CD4-positive, CD25-positive, alpha-beta regulatory T cell (primary cell): ENCODE results near the gene AGTRAP. TPM values are rescaled to one million over a fixed set of nuclear protein-coding genes. Genes with fewer than 3 reads are reported as not detected.
A peak's percentile ranks its signal among the peaks of the same experiment; 100 is the strongest.

Source experiments
- ATAC-seq, 2 donors: fragments of 150-1000 bp; cut with Tn5 transposase; one replicate each; pipeline ENCODE4 v1.10.0; 2021; ENCODE audit warnings: low read depth in 2 of 2, moderate number of reproducible peaks in 2 of 2, moderate library complexity in 1 of 2
- DNase-seq, 3 donors: peaks; one replicate each; pipeline versions ENCODE4 v3.0.0 to v3.0.0-alpha.2; 2012 to 2022; ENCODE audit warnings: mixed read lengths in 1 of 3
- H3K27ac ChIP-seq: one replicate; pipeline ENCODE4 v1.7.0; 2013; ENCODE audit warnings: mild to moderate bottlenecking, low read length; ENCODE audit not compliant: insufficient read depth, poor library complexity, severe bottlenecking
- H3K27me3 ChIP-seq: one replicate; pipeline ENCODE4 v1.7.0; 2013; ENCODE audit warnings: low read length; ENCODE audit not compliant: control insufficient read depth, insufficient read depth
- H3K36me3 ChIP-seq: one replicate; pipeline ENCODE4 v1.7.0; 2013; ENCODE audit warnings: mild to moderate bottlenecking, low read length, moderate library complexity; ENCODE audit not compliant: control insufficient read depth, insufficient read depth
- H3K4me1 ChIP-seq: 2 replicates; pipeline ENCODE4 v1.7.0; 2013; ENCODE audit warnings: mild to moderate bottlenecking, low read length; ENCODE audit not compliant: insufficient read depth, control insufficient read depth, poor library complexity, severe bottlenecking
- H3K4me3 ChIP-seq: one replicate; pipeline ENCODE4 v1.7.0; 2013; ENCODE audit warnings: low read depth, mild to moderate bottlenecking, low read length, moderate library complexity
- H3K9me3 ChIP-seq, 2 experiments: 1 replicate in 1 of 2; 2 replicates in 1 of 2; pipeline ENCODE4 v1.7.0; 2013; ENCODE audit warnings: low read length in 2 of 2, mild to moderate bottlenecking in 1 of 2, moderate library complexity in 1 of 2; ENCODE audit not compliant: control insufficient read depth in 2 of 2
- H3K27ac Mint-ChIP-seq, 3 donors: one replicate each; pipeline ENCODE4 v1.8.0; 2020 to 2022; ENCODE audit warnings: mild to moderate bottlenecking in 3 of 3, mixed read lengths in 3 of 3, moderate library complexity in 2 of 3
- H3K27me3 Mint-ChIP-seq: one replicate; pipeline ENCODE4 v1.8.0; 2022; ENCODE audit warnings: mild to moderate bottlenecking, mixed read lengths
- H3K36me3 Mint-ChIP-seq: one replicate; pipeline ENCODE4 v1.8.0; 2020; ENCODE audit warnings: mixed read lengths
- H3K4me1 Mint-ChIP-seq, 4 donors: one replicate each; pipeline ENCODE4 v1.8.0; 2020 to 2022; ENCODE audit warnings: mixed read lengths in 4 of 4, mild to moderate bottlenecking in 1 of 4
- H3K4me3 Mint-ChIP-seq, 4 donors: one replicate each; pipeline ENCODE4 v1.8.0; 2020 to 2022; ENCODE audit warnings: mild to moderate bottlenecking in 4 of 4, mixed read lengths in 4 of 4, moderate library complexity in 3 of 4
- H3K9me3 Mint-ChIP-seq, 7 donors: one replicate each; pipeline ENCODE4 v1.8.0; 2020 to 2022; ENCODE audit warnings: mixed read lengths in 7 of 7, mild to moderate bottlenecking in 3 of 7, moderate library complexity in 2 of 7
- polyA plus RNA-seq, 4 donors: library from polyadenylated mRNA; unstranded; fragments of 300-500 nt; fragmentation: Illumina TruSeq; gene quantifications; one replicate each; pipeline ENCODE4 v1.2.3, GENCODE V29; 2021
- total RNA-seq: library from RNA; stranded (reverse); gene quantifications from one replicate; pipeline ENCODE4 v1.2.3, GENCODE V29; 2022

Gene AGTRAP
- total and polyA plus RNA-seq, 5 donors from 2014 or later = 25.2 to 113 (median 65.2) TPM

- peaks cover 6 to 65% (median 33%) of the 10 kb centered on the region in 4 donors for H3K4me1 Mint-ChIP-seq
- peaks cover 46% of the 10 kb centered on the region for H3K4me1 ChIP-seq
Observed at GRCh38 chr1:11730429-11730891, 5.5 kb upstream of the AGTRAP start.

DNA sequence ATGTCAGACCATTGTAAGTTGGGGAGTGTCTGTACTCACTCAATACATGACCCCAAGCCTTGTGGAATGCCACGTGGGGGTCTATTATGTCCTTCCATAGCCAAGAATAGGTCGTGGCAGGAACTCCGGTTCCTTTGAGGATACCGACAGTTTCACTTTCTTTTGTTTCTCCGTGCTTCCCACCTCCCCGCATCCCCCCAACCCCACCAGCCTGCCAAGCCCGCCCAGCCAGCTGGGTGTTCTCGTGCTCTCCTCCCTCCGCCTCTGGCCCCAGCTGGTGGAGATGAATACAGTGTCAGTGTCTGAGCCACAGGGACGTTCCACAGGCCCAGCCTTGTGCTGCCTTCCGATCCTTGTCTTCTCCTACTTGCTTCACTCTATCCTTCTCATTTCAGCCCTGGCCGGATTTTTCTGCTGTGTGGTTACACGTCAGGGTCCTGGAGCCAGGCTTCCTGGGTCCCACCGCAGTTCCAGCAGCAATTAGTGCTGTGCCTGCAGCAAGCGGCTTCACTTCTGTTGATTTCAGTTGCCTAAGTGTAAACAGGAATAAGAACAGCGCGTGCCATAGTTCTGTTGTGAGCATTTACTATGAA, 4.1 kb upstream of the AGTRAP start:
- peak overlapping the region; percentile 61 for H3K4me3 ChIP-seq
- no peaks in the 10 kb centered on the region for H3K27me3 Mint-ChIP-seq
- no peaks in the 10 kb centered on the region for H3K36me3 Mint-ChIP-seq
- peak overlapping the region; percentile 64 for H3K27ac ChIP-seq
- peaks cover 50% of the 10 kb centered on the region for H3K4me1 ChIP-seq
- no peaks in the 10 kb centered on the region for H3K9me3 Mint-ChIP-seq
- peak in 1 of 3 donors; percentile 6 for DNase-seq
- H3K27ac Mint-ChIP-seq = peak overlapping the region; percentile 40 to 94 (median 93)
- ATAC-seq = no peak
- no peaks in the 10 kb centered on the region for H3K27me3 ChIP-seq
- peak overlapping the region; percentile 72 to 91 (median 86) for H3K4me3 Mint-ChIP-seq
- H3K36me3 ChIP-seq = no peaks in the 10 kb centered on the region
- no peaks in the 10 kb centered on the region for H3K9me3 ChIP-seq
- H3K4me1 Mint-ChIP-seq = peaks cover 6 to 66% (median 34%) of the 10 kb centered on the region in 4 donors

More at GRCh38 chr1:11730429-11730891, 5.5 kb upstream of the AGTRAP start:
- Mint-ChIP-seq H3K27me3 (no peaks in the 10 kb centered on the region), H3K4me3 (peak overlapping the region; percentile 66 to 91 (median 86)), H3K27ac (peak overlapping the region; percentile 60 to 92 (median 79)), H3K9me3 (no peaks in the 10 kb centered on the region), H3K36me3 (no peaks in the 10 kb centered on the region)
- peak; percentile 16 to 85 (median 61) for DNase-seq
- peak overlapping the region; percentile 70 for H3K4me3 ChIP-seq
- H3K27ac ChIP-seq = peak overlapping the region; percentile 64
- no peaks in the 10 kb centered on the region for H3K27me3 ChIP-seq
- ATAC-seq = peak; percentile 81 to 93
- H3K36me3 ChIP-seq = no peaks in the 10 kb centered on the region
- H3K9me3 ChIP-seq = no peaks in the 10 kb centered on the region

GRCh38 chr1:11733306-11733705, 2.6 kb upstream of the AGTRAP start:
- Mint-ChIP-seq H3K4me1 (peaks cover 10 to 80% (median 45%) of the 10 kb centered on the region in 4 donors), H3K27me3 (no peaks in the 10 kb centered on the region), H3K4me3 (peak overlapping the region in 2 of 4 donors; percentile 56 to 78), H3K9me3 (no peaks in the 10 kb centered on the region), H3K27ac (no peak overlapping the region), H3K36me3 (no peaks in the 10 kb centered on the region)
- ATAC-seq (no peak), DNase-seq (no peak)
- Histone ChIP-seq H3K27ac (no peak overlapping the region), H3K9me3 (no peaks in the 10 kb centered on the region), H3K27me3 (no peaks in the 10 kb centered on the region), H3K4me1 (peaks cover 66% of the 10 kb centered on the region), H3K4me3 (no peak overlapping the region), H3K36me3 (no peaks in the 10 kb centered on the region)

- H3K36me3 Mint-ChIP-seq = no peaks in the 10 kb centered on the region
Observed at GRCh38 chr1:11735531-11735853, 444 bp upstream of the AGTRAP start.

DNA sequence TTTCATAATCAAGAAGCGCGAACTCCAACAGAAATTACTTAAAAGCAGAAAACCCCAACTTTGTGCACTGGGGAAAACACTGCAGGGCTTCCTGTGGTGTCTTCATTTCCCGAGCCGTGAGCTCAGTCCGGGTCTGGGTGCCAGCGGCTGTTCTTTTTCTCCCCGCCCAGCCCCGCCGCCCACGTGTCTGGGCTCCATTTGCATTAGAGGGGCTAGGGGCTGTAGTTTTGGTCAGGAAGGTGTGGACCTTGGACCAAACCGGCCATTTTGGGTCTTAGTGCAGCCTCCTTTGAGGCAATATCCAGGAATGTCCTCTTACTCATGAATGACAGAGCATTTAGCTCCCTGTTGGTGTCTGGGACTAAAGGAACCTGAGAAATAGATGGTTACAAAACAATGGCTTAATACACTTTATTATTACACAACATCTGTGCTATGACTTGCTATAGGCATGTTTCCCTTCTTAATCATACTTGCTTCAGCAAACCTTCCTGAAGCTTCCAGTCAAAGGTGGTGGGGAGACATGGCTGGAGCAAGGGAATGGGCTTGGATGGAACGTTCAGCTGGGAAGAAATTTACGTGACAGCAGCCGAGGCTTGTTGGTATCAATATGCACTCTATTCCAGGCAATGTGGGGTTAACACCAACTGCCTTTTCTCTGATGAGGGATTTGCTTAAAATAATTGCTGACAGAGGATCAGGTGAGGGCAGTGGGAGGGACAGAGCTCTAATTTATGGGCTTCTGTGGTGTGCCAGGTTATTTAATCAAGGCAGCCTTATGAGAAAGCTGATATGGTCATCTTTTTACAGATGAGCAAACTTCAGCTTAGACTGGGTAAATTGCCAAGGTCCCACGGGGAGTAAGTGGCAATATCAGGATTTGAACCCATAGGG, 1.1 kb downstream of the AGTRAP start:
- peak in 2 of 3 donors; percentile 38 to 67 for DNase-seq

More at GRCh38 chr1:11735531-11735853, 444 bp upstream of the AGTRAP start:
- ATAC-seq = no peak
- no peaks in the 10 kb centered on the region for H3K27me3 ChIP-seq
- Mint-ChIP-seq H3K27me3 (no peaks in the 10 kb centered on the region), H3K4me3 (peak overlapping the region; percentile 68 to 98 (median 92)), H3K9me3 (no peaks in the 10 kb centered on the region), H3K4me1 (peaks cover 10 to 82% (median 53%) of the 10 kb centered on the region in 4 donors), H3K27ac (peak overlapping the region in 2 of 3 donors; percentile 11 to 81)
- no peaks in the 10 kb centered on the region for H3K36me3 ChIP-seq
- H3K9me3 ChIP-seq = no peaks in the 10 kb centered on the region
- H3K4me1 ChIP-seq = peaks cover 64% of the 10 kb centered on the region
- peak overlapping the region; percentile 76 for H3K27ac ChIP-seq
- DNase-seq = no peak
- peak overlapping the region; percentile 26 for H3K4me3 ChIP-seq

DNA sequence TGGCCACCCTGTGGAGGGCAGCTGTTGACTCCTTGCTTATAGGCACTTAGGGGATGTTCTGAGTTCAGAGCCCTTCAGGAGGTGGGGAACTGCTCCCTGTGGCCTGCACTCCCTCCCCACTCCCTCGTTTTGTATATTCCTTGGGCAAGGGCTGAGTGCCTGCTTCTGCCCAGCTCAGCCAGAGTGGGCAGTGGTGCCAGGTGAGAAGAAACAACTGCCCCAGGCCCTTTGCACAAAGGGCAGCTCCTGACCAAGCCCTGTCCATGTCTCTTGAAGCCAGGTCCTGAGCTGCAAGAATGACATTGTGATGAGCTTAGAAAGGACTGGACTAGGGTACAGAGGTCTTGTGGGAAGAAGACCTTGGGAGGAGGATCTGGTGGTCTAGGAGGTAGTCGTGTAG, 2.2 kb downstream of the AGTRAP start:
- Histone ChIP-seq H3K4me1 (peaks cover 60% of the 10 kb centered on the region), H3K9me3 (no peaks in the 10 kb centered on the region), H3K4me3 (no peak overlapping the region), H3K36me3 (no peaks in the 10 kb centered on the region), H3K27ac (no peak overlapping the region), H3K27me3 (no peaks in the 10 kb centered on the region)
- no peaks in the 10 kb centered on the region for H3K27me3 Mint-ChIP-seq
- peak overlapping the region in 3 of 4 donors; percentile 68 to 94 (median 90) for H3K4me3 Mint-ChIP-seq
- DNase-seq (no peak), ATAC-seq (no peak)
- peak overlapping the region; percentile 70 to 81 (median 80) for H3K27ac Mint-ChIP-seq
- H3K9me3 Mint-ChIP-seq = no peaks in the 10 kb centered on the region
- H3K4me1 Mint-ChIP-seq = peaks cover 16 to 82% (median 58%) of the 10 kb centered on the region in 4 donors
- H3K36me3 Mint-ChIP-seq = no peaks in the 10 kb centered on the region

More for the DNA sequence above, 1.1 kb downstream of the AGTRAP start:
- Histone ChIP-seq H3K9me3 (no peaks in the 10 kb centered on the region), H3K27me3 (no peaks in the 10 kb centered on the region), H3K27ac (peak overlapping the region; percentile 76), H3K4me1 (peaks cover 64% of the 10 kb centered on the region), H3K36me3 (no peaks in the 10 kb centered on the region), H3K4me3 (peak overlapping the region; percentile 83)
- Mint-ChIP-seq H3K27ac (peak overlapping the region; percentile 45 to 81 (median 49)), H3K9me3 (no peaks in the 10 kb centered on the region), H3K4me3 (peak overlapping the region; percentile 68 to 98 (median 92)), H3K4me1 (peaks cover 11 to 82% (median 55%) of the 10 kb centered on the region in 4 donors), H3K36me3 (no peaks in the 10 kb centered on the region), H3K27me3 (no peaks in the 10 kb centered on the region)
- peak; percentile 46 to 59 for ATAC-seq

- Mint-ChIP-seq H3K4me1 (peaks cover 16 to 75% (median 57%) of the 10 kb centered on the region in 4 donors), H3K9me3 (no peaks in the 10 kb centered on the region), H3K36me3 (no peaks in the 10 kb centered on the region), H3K27me3 (no peaks in the 10 kb centered on the region), H3K27ac (peak overlapping the region in 1 of 3 donors; percentile 55), H3K4me3 (peak overlapping the region in 3 of 4 donors; percentile 9 to 68 (median 65))
- Histone ChIP-seq H3K4me3 (no peak overlapping the region), H3K4me1 (peaks cover 60% of the 10 kb centered on the region), H3K36me3 (no peaks in the 10 kb centered on the region), H3K9me3 (no peaks in the 10 kb centered on the region), H3K27me3 (no peaks in the 10 kb centered on the region), H3K27ac (no peak overlapping the region)
- ATAC-seq = no peak
- no peak for DNase-seq
Observed at GRCh38 chr1:11738783-11739182, 2.8 kb downstream of the AGTRAP start.
